Measurements from ENCODE around the gene PPP1R12A.

DNA sequence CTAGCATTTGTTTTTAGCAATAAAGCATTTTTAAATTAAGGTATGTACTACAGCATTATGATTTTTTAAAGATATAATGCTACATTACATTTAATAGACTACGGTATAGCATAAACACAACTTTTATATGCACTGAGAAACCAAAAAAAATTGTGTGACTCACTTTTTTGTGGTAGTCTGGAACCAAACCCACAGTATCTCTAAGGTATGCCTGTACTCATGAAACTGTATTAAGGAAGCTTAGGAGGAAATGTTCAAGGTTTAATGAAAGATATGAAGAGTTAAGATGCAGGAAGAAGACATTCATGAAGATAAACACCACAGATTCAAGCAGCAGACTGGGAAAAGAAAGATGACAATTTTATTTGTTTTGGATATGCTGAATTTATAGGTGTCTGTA, 51.7 kb downstream of the PPP1R12A start:
- TF ChIP-seq, protein P1, sequence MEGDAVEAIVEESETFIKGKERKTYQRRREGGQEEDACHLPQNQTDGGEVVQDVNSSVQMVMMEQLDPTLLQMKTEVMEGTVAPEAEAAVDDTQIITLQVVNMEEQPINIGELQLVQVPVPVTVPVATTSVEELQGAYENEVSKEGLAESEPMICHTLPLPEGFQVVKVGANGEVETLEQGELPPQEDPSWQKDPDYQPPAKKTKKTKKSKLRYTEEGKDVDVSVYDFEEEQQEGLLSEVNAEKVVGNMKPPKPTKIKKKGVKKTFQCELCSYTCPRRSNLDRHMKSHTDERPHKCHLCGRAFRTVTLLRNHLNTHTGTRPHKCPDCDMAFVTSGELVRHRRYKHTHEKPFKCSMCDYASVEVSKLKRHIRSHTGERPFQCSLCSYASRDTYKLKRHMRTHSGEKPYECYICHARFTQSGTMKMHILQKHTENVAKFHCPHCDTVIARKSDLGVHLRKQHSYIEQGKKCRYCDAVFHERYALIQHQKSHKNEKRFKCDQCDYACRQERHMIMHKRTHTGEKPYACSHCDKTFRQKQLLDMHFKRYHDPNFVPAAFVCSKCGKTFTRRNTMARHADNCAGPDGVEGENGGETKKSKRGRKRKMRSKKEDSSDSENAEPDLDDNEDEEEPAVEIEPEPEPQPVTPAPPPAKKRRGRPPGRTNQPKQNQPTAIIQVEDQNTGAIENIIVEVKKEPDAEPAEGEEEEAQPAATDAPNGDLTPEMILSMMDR (IDR thresholded peaks at IDR 0.05), result no peak
- TF ChIP-seq ZFX (IDR thresholded peaks at IDR 0.05; ENCODE audit: borderline replicate concordance), result no peak
